GM18517 (cell line): ENCODE data around the gene PNLDC1.

ENCODE experiments used
- ATAC-seq: cut with Tn5 transposase; IDR thresholded peaks from one replicate; pipeline ENCODE4 v1.9.1; 2021; ENCODE audit warnings: mild to moderate bottlenecking, moderate library complexity; ENCODE audit not compliant: unreplicated experiment

PNLDC1 gene

DNA sequence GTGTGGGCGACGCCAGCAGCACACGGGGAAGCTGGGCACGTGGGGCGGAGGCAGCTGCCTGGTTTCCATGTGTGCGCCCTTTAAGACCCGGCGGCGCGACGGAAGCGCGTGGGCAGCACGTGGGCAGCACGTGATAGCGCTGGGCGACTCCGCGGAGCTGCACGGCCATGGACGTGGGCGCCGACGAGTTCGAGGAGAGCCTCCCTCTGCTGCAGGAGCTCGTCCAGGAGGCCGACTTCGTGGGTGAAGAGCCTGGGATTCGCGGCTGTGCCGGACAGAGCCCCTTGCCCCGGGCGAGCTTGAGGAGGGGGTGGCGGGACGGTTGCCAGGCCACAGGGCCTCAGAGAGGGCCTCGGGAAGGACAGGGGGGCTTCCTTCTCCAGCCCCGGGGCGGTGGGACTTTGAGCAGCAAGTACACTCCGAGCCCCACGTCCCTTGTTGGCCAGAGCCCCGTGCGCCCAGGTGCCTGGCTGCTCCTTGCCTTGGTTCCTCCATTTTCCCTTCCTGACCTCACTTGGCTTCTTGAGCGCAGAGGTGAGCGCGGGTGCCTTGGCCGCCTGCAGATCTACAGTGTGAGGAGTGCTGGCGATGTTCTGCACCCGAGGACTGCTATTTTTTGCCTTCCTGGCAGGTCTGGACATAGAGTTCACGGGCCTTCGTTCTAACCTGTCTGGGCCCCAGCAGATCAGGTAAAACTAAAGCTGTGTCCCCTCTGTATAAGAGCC, at the start of gene PNLDC1:
Gene PNLDC1, plus strand, starts transcription at position 136 of the 725 bp plus-strand sequence. Its CDS starts 32 bp downstream, at position 168.
- ATAC-seq, result no peak

DNA sequence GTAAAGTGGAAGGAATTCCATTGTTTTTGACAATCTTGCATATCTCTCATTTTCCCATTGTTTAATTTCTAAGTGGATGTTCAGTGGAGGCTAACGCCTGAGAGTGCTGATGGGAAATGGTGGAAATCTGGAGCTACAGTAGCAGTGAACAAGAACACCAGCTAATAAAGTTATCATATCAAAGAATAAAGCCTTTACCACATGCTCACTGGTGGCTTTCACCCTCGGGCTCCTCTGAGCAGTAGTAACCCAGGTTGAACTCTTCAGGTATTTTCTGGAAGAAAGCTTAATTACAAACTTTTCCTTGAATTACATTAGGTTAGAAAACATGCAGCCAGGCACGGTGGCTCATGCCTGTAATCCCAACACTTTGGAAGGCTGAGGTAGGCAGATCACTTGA, 48.6 kb upstream of the PNLDC1 start:
- no peak for ATAC-seq

DNA sequence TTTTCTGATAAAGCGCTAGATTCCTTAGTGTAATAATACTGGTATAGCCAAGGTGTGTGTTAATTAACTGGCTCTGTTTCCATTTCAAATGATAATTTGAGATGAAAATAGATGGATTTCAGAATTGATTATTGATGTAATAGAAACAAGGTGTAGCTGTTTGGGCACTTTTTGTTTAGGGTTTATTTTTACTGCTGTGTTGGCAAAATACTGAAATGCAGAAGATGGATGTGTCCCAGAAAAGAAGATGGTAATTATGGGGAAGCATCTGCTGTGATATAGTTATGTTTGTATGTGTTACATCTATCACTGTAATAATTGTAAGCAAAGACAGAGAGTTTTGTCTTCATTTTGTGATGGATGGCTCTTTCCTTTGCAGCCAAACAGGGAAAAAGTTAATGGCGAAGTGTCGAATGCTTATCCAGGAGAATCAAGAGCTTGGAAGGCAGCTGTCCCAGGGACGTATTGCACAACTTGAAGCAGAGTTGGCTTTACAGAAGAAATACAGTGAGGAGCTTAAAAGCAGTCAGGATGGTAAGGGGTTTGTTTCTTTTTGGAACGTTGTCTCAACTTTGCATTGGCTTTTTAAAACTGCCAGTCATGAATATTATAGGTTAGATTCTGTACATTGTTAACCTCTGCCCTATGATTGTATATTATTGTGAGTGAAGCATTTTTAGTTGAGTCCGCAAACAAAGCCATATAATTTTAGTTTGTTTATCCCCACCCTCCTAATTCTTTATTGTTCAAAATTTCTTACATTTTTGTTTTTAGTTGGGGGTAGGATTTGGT, 46.8 kb upstream of the PNLDC1 start:
- ATAC-seq, result no peak

GRCh38 chr6:159754401-159754800, 45.7 kb upstream of the PNLDC1 start:
- ATAC-seq, result no peak

DNA sequence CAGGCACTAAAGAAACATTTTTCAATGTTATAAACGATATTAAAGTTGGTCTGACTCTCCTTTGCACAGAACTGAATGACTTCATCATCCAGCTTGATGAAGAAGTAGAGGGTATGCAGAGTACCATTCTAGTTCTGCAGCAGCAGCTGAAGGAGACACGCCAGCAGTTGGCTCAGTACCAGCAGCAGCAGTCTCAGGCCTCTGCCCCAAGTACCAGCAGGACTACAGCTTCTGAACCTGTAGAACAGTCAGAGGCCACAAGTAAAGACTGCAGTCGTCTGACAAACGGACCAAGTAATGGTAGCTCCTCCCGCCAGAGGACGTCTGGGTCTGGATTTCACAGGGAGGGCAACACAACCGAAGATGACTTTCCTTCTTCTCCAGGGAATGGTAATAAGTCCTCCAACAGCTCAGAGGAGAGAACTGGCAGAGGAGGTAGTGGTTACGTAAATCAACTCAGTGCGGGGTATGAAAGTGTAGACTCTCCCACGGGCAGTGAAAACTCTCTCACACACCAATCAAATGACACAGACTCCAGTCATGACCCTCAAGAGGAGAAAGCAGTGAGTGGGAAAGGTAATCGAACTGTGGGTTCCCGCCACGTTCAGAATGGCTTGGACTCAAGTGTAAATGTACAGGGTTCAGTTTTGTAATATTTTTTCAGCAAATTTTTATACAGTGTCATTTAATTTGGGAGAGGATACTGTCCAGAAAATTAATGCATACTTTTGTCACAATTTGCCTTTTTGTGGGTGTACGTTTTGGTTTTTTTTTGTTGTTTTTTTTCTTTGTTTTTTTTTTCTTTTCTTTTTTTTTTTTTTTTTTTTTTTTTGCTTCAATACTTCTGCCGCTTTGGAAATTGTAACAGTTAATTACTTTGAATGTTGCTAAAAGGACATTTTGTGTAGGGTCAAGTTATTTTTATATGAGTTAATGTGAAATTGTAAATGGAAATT, 44.8 kb upstream of the PNLDC1 start:
- no peak for ATAC-seq

DNA sequence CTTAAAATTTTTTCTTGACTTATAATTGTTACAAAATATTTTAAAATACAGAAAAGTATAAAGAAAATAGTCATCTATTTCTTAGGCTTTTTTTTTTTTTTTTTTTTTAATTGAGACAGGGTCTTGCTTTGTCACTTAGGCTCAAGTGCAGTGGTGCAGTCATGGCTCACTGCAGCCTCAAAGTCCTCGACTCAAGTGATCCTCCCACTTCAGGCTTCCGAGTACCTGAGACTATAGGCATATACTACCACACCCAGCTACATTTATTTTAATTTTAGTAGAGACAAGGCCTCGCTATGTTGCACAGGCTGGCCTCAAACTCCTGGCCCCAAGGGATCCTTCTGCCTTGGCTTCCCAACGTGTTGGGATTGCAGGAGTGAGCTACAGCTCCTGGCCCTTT, 43.6 kb upstream of the PNLDC1 start:
- no peak for ATAC-seq

DNA sequence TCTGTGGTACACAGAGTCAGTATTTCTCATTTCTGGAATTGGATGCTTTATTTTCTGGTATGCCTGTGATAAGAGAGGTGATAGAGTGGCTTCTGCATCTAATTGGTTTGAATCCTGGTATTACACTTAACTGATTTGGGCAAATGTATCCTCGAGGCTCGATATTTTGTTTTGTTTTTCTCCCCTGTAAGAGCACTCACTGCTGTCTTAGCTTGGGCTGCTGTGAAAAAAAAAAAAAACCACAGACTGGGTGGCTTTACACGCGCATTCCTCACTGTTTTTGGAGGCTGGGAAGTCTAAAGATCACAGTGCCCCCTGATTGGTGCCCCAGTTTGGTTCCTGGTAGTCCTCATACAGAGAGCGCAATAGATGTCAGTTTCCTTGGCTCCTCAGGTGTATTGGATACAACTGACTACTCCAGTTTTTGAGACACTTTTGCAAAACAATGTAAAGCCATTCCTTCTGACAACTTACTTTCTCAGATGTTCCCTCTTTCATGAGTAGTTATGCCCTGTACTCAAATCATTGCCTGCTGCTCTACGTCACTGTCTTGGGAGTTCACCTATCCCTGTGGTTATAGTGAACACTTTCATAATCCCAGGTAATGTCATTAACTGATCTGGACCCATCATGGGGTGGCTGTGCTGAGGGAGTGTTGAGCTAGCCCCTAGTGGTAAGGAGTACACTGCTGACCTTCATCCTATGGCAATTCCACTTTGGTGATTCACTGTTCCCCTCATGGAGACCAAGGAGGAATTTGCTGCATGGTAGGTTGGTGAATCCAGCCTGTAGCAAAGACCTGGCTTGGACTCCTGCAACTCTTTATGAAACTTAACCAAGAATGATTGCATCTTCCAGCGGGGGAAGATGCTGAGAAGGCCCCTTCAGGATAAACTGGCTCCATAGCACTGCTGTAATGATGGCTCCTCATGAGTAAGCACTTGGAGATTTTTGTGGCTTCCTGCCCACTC, 41.8 kb upstream of the PNLDC1 start:
- no peak for ATAC-seq

DNA sequence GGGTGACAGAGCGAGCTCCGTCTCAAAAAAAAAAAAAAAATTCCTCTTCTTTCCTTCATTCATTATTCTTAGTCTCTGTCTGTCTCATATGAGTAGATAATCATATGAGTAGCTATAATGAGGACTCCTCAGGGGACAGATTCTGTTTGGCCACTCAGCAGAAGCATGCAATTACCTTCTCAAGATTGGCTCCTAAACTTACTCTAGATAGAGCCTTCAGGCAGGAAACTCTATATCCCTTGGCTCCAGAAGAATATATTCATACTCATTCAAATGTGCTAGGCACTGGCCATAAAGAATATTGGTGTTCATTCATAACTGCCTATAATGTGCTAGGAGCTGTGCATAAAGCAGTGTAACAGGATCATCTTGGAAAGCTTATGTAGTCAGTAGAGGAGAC, 40.4 kb upstream of the PNLDC1 start:
- no peak for ATAC-seq

DNA sequence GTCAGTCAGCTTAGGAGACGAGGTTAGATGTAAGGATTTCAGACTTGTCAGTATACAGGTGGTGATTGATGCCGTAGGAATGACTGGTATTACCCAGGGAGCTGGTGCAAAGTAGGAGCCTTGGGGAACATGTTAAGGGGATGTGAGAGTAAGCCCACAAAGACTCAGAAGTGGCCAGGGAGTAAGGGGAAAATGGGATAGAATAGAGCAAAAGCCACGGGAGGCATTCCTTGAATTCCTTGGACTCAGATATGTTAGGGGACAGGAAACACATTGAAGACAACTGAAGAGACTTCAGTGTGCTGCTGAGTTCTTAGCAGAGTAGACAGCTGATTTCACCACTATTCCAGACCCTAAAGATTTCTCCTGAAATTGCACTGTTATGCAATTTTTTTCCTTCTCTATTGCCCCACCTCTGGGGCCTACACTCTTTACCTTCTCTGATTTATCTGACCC, 39.4 kb upstream of the PNLDC1 start:
- no peak for ATAC-seq

DNA sequence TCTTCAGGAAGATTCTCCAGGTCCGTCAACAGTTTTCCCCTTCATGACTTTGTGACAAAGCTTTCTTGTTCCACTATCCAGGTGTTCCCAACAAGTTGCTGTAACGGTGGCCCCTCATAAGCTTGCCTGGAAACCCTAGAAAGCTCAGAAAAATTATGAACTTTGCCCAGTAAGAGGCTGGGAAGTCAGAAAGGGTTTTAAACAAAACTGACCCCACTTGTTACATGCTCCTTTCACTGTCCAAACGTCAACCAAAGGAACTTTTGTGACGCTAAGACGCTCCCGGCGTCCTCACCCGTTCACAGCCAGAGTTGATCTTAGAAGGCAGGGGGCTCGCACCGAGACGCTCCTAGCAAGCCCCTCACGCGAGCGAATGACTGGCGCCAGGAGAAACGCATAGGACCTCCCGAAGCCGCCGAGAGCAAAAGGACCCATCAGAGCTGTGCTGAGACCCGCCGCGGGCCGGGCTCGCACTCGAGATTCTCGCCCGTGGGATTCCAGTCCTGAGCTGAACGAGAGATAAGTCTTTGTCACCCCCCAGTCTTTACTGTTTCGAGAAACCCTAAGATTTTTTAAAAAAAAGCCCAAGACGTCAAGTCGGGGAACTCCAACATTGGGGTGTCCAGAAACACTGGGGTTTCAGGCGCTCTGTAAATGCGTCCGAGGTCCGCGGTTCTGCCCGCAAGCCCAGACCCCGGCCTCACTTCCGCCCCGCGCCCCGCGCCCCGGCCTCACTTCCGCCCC, 38.8 kb upstream of the PNLDC1 start:
- ATAC-seq, result no peak

DNA sequence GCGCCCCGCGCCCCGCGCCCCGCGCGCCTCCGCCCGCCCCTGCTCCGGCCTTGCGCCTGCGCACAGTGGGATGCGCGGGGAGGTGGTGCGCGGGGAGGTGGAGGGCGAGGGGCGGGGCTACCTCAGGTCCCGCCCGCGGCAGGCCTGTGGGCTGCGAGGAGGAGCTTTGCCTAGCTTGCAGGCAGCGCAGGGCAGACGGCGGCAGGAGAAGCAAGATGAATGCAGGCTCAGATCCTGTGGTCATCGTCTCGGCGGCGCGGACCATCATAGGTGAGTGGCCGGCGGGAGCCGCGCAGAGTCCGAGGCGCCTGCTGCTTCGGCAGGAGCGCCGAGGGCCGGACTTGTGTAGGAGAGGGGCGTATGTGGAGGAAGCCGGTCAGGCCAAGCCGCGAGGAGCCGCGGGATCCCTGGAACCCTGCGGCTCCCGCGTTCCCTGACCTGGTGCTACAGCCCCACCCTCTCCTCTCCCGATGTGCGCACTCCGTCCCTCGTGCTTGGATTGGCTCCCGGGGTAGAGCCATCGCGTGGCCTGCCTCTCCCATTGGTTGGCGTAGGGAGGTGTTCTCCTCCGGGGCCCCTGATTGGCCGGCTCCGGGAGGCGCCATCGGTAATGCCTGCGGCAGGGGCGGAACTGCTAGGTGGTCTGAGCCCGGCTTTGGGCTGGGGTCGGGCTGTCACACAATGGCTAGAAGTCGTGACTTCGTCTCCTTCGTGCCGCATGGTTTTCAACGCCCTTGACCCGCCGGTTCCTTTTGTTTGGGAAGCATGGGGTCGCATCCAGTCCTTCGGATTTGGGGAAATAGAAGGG, 38.0 kb upstream of the PNLDC1 start, which contains the start of gene ACAT2:
Gene ACAT2, plus strand, starts transcription at position 173 of the 808 bp plus-strand sequence. Its CDS starts 43 bp downstream, at position 216.
- ATAC-seq, result peak; percentile 96

DNA sequence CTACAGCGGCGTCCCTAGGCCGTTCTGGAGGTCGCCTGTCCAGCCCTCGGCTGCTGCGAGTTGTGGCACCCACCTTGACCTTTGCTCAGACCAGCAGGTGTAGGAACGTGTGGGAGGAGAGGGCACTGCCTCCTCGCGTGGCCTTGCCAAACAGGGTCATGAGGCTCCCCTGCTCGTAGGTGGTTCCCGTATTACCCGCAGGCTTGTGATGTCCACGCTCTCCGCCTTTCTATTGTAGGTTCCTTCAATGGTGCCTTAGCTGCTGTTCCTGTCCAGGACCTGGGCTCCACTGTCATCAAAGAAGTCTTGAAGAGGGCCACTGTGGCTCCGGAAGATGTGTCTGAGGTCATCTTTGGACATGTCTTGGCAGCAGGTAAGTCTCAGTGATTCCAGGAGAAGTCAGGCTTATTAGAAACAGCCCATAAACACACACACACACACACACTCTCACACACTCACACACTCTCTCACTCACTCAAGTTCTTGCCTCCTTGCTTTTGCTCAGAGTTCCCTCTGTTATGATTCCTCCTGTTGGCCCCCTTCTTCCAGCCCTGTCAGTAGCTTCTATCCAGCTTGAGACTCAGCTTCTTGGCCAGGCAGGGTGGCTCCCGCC, 37.3 kb upstream of the PNLDC1 start:
- ATAC-seq, result peak; percentile 6

- no peak for ATAC-seq
These were observed 33.2 kb upstream of the PNLDC1 start for GRCh38 chr6:159766906-159767305.

DNA sequence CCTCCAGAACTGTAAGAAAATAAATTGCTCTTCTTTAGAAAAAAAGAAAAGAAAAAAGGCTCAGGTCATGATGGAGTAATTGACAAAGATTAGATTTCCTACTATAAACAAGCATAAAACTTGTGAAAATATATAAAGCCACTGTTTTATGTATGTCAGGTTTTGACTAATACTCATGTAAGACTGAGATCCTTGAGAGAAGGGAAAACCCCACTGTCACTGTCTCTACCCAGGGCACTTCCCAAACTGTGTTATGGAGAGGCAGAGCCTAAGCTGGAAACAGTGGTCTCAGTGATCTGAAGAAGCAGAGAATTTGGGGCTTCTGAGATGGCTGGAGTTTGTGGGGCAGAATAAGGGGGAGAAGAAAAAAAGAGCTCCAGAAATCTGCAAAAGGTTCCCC, 30.6 kb upstream of the PNLDC1 start:
- no peak for ATAC-seq

DNA sequence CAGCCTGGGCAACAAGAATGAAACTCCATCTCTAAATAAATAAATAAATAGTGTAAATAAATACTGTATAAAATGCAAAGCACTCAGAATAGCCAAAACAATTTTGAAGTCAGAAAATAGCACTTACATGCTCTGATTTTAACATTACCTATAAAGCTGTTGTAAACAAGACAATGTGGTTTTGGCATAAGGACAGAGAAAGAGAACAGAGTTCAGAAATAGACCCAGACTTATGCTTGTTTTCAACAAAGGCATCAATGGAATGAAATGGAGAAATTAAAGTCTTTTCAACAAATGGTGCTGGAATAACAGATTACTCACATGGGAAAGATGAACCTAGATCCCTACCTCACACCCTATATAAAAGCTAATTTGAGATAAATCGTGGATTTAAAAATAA, 27.9 kb upstream of the PNLDC1 start:
- no peak for ATAC-seq

DNA sequence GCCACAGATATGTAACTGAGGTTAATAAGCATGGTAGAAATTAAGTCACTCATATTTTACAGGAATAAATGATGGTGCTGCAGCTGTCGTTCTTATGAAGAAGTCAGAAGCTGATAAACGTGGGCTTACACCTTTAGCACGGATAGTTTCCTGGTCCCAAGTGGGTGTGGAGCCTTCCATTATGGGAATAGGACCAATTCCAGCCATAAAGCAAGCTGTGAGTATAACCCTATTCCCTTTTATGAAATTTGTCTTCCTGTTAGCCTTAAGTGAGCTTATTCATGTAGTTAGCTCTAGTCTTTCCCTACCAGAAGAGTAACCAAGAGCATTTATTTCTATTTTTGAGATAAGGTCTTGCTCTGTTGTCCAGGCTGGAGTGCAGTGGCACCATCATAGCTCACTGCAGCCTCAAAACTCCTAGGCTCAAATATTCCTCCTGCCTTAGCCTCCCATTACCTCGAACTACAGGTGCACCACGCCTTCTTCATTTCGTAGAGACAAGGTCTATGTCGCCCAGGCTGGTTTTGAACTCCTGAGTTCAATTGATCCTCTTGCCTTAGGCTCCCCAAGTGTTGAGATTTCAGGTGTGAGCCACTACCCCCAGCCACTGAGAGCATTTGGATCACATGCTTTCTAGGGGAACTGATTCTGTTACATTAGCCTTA, 22.7 kb upstream of the PNLDC1 start:
- ATAC-seq, result no peak

DNA sequence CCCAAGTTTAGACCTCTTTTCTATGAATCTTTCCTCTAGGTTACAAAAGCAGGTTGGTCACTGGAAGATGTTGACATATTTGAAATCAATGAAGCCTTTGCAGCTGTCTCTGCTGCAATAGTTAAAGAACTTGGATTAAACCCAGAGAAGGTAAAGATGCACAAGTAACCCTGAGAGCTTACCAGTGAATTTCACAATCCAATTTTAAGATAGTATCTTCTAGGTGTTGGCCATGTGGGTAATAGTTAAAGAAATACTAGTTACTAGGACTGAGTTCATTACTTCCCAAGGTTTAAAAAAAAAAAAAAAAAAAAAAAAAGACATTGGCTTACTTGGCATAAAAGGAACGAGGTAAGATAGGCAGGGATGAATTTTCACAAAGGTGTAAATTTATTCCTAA, 21.9 kb upstream of the PNLDC1 start:
- no peak for ATAC-seq
